Epithelial cell of proximal tubule (primary cell): ENCODE measurements around the gene VAV3. TPM values are rescaled to one million over a fixed set of nuclear protein-coding genes. Genes with fewer than 3 reads are reported as not detected.
"Not testable (repeated sequence)": the region's sequence is repeated elsewhere in the genome, so short reads cannot be mapped to it uniquely, and the experiment has no call there.

ENCODE experiments used
- DNase-seq: peaks from one replicate; pipeline ENCODE4 v3.0.0-alpha.2; 2011; ENCODE audit warnings: low read depth
- H3K4me3 ChIP-seq: 2 replicates; pipeline ENCODE4 v1.5.1; 2011; ENCODE audit warnings: low read depth, mild to moderate bottlenecking, low read length
- CTCF ChIP-seq: conservative IDR thresholded peaks from 2 replicates; pipeline ENCODE4 v1.5.1; 2012; ENCODE audit warnings: low read depth, mild to moderate bottlenecking, low read length
- total RNA-seq: library from RNA; depleted of rRNA; stranded (reverse); fragments of >200 nt; gene quantifications from 2 replicates; pipeline ENCODE4 v1.2.3, GENCODE V29; 2015

Gene VAV3
- total RNA-seq, 1 donor from 2014 or later: 9.7 TPM

GRCh38 chr1:107896401-107896800 is 68.6 kb downstream of the VAV3 start:
- DNase-seq: no peak
- H3K4me3 ChIP-seq: no peak overlapping the region
- no peak for TF ChIP-seq CTCF

DNA sequence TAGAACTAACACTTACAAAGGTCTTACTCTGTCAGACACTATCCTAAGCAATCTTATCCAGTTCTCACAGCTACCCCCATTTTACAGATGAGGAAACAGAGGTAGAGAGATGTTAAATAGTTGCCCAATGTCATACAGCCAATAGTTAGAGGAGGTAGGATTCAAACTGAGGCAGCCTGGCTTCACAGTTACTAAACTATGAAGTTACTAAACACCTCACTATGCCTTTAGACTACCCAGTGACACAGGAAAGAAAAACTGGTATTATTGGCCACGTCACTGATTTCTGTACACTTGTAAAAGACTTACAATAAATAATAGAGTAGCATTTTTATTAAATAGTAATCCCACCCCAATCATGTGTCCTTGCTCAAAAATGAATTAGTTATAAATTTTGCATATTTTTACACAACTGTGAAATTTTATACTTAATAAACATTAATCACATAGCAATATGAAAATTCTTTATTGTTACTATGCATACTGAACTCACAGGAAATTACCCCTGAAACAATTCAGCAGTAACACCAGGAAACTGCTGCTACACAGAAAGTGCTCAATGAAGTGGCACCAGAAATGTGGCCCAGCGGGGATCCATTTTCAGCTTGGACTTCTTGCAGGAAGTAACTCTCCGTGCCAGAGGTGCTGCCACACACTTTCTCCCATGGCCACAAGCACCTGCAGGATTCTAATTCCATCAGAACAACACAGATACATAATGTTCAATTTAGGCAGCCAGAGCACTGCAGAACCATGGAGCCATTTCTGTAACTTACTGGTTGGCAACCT is 69.4 kb downstream of the VAV3 start:
- no peak overlapping the region for H3K4me3 ChIP-seq
- no peak for TF ChIP-seq CTCF
- no peak for DNase-seq

DNA sequence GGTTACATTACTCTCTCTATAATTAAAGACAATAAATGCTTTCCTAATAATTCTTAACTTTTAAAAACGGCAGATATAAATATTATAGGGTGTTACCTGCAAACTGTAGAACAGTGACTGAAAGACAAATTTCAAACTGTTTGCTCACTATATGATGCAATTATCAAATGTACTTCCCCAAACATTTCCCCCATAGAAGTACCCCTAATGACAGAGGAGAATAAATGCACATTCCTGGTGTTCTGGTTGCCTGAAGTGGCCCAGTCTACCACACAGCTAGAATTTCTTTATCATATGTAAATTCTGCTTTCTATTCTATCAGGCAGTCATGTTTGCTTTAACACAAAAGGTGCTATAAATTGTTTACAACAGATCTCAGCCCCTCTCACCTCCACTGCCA is 70.4 kb downstream of the VAV3 start:
- TF ChIP-seq CTCF: no peak
- no peak for DNase-seq
- H3K4me3 ChIP-seq: no peak overlapping the region

- H3K4me3 ChIP-seq, DNase-seq: not testable (repeated sequence)
Measured at GRCh38 chr1:107893350-107893749, 71.6 kb downstream of the VAV3 start.

DNA sequence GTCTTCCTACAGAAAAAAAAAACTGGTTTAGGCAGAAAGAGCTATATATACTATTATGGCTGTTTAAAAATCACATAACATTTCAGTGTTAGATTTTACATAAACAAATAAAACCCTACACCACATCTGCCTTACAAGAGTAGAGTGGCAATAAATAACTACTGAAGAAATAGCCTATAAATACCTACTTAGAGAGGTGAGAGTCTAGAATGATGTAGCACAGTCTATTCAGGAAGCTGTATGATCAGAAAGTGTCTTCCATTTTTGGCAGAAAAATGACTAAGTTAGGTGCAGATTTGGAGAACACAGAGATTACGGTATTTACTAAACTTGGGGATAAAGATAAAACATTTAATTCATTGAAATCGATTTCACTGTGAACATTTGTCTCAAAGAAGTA is 75.5 kb downstream of the VAV3 start:
- no peak overlapping the region for H3K4me3 ChIP-seq
- no peak for TF ChIP-seq CTCF
- DNase-seq: no peak

DNA sequence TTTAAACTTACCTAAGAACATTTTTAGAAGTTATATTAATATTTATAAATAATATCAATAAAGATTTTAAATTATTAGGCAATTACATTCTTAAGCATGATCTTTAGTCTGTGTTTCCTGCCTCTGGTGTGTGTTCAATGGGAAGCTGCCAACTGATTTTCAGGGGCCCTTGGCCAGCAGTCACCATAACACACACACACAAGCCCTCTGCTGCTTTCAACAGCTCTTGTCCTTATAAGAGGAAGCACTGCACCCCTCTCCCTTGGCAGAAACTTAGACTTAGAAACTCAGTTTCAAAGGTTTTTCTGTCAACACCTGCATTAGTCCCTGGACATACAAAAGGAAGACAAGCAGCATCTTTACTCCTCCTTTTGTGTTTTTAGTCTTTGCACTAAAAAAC is 81.4 kb downstream of the VAV3 start:
- DNase-seq: no peak
- H3K4me3 ChIP-seq: no peak overlapping the region
- no peak for TF ChIP-seq CTCF

DNA sequence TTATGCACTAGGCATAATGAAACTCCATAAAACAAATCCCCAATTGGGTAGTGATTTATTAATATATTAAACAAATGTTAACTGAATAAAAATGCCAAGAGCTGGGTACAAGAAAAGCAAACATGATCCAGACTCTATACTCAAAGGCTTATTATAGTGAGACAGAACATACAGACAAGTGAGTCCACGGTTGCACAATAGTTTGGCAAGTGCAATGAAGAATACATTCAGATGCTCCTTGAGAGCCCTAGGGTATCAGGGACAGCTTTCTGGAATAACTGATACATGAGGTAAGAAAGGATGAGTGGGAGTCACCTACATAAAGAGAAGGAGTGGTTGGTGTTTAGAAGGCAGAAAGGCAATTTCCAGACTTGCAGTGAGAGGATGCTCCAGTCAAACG is 85.1 kb downstream of the VAV3 start:
- DNase-seq: no peak
- H3K4me3 ChIP-seq: no peak overlapping the region
- no peak for TF ChIP-seq CTCF
